Measurements from ENCODE around the gene ATG5. TPM values are rescaled to one million over a fixed set of nuclear protein-coding genes. Genes with fewer than 3 reads are reported as not detected.
A peak's percentile ranks its signal among the peaks of the same experiment; 100 is the strongest.
"Not testable (repeated sequence)": the region's sequence is repeated elsewhere in the genome, so short reads cannot be mapped to it uniquely, and the experiment has no call there.

ATG5 gene
- total RNA-seq, 1 experiment from 2014 or later = 49.6 TPM

- no peak for DNase-seq (ENCODE audit: low read depth)
These were observed 169.1 kb downstream of the ATG5 start for GRCh38 chr6:106156413-106156812.

GRCh38 chr6:106155219-106155830, 170.2 kb downstream of the ATG5 start:
- DNase-seq (ENCODE audit: low read depth) = no peak

- no peak for DNase-seq (ENCODE audit: low read depth)
These were observed 171.2 kb downstream of the ATG5 start for GRCh38 chr6:106154326-106154725.

- DNase-seq (ENCODE audit: low read depth) = no peak
These were observed 172.6 kb downstream of the ATG5 start for GRCh38 chr6:106152952-106153351.

- not testable (repeated sequence) for DNase-seq (ENCODE audit: low read depth)
These were observed 173.1 kb downstream of the ATG5 start for GRCh38 chr6:106152476-106152875.

- DNase-seq (ENCODE audit: low read depth) = no peak
These were observed 176.0 kb downstream of the ATG5 start for GRCh38 chr6:106149472-106150069.

GRCh38 chr6:106147476-106147875, 178.1 kb downstream of the ATG5 start:
- DNase-seq (ENCODE audit: low read depth) = no peak

- DNase-seq (ENCODE audit: low read depth) = no peak
These were observed 178.7 kb downstream of the ATG5 start for GRCh38 chr6:106146852-106147351.

GRCh38 chr6:106145741-106146227, 179.8 kb downstream of the ATG5 start:
- no peak for DNase-seq (ENCODE audit: low read depth)

GRCh38 chr6:106145144-106145543, 180.4 kb downstream of the ATG5 start:
- DNase-seq (ENCODE audit: low read depth) = no peak

GRCh38 chr6:106143665-106144064, 181.9 kb downstream of the ATG5 start:
- no peak for DNase-seq (ENCODE audit: low read depth)

- no peak for DNase-seq (ENCODE audit: low read depth)
These were observed 182.6 kb downstream of the ATG5 start for GRCh38 chr6:106142876-106143431.

- no peak for DNase-seq (ENCODE audit: low read depth)
These were observed 183.9 kb downstream of the ATG5 start for GRCh38 chr6:106141441-106142237.

- no peak for DNase-seq (ENCODE audit: low read depth)
These were observed 187.4 kb downstream of the ATG5 start for GRCh38 chr6:106138151-106138550.

GRCh38 chr6:106136845-106137244, 188.7 kb downstream of the ATG5 start:
- no peak for DNase-seq (ENCODE audit: low read depth)

GRCh38 chr6:106135911-106136571, 189.5 kb downstream of the ATG5 start:
- DNase-seq (ENCODE audit: low read depth) = no peak

- DNase-seq (ENCODE audit: low read depth) = peak; percentile 68
These were observed 190.5 kb downstream of the ATG5 start for GRCh38 chr6:106134906-106135634.

Measured in Daoy (cell line).